Measurements from ENCODE around the gene LGALS7.

DNA sequence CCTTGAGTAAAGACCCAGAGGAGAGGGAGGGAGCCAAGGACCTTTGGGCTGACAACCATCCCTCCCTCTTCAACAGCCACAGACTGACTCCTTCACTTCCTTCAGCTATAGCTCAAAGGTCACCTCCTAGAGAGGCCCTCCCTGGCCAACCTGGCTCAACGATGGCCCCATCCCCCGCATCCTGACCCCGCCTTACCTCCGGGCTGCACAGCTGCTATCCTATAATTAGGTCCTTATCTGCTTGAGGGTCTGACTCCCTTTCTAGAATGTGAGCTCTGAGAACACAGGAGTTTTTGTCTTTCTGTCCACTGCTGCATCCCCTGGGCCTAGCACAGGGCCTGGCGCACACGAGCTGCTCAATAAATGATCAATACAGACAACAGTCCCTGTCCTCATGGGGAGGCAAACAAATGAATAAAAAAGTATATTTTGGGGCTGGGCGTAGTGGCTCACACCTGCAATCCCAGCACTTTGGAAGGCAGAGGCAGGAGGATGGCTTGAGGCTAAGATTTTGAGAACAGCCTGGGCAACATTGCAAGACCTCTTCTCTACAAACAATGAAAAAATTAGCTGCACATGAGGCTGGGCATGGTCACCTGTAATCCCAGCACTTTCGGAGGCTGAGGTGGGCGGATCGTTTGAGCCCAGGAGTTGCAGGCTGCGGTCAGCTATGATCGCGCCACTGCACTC is 46.1 kb upstream of the LGALS7 start:
- TF ChIP-seq, protein P1, sequence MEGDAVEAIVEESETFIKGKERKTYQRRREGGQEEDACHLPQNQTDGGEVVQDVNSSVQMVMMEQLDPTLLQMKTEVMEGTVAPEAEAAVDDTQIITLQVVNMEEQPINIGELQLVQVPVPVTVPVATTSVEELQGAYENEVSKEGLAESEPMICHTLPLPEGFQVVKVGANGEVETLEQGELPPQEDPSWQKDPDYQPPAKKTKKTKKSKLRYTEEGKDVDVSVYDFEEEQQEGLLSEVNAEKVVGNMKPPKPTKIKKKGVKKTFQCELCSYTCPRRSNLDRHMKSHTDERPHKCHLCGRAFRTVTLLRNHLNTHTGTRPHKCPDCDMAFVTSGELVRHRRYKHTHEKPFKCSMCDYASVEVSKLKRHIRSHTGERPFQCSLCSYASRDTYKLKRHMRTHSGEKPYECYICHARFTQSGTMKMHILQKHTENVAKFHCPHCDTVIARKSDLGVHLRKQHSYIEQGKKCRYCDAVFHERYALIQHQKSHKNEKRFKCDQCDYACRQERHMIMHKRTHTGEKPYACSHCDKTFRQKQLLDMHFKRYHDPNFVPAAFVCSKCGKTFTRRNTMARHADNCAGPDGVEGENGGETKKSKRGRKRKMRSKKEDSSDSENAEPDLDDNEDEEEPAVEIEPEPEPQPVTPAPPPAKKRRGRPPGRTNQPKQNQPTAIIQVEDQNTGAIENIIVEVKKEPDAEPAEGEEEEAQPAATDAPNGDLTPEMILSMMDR (conservative IDR thresholded peaks at IDR 0.05; ENCODE audit: low read length), result no peak
- no peak for TF ChIP-seq EZH2phosphoT487 (IDR thresholded peaks at IDR 0.05; ENCODE audit: borderline replicate concordance, low read depth, low read length)
